Left lobe of liver (tissue), 1 donor: ENCODE results near the gene BRAP. TPM values are rescaled to one million over a fixed set of nuclear protein-coding genes. Genes with fewer than 3 reads are reported as not detected.

Experiments
- total RNA-seq: library from RNA; stranded (reverse); gene quantifications from one replicate; pipeline ENCODE4 v1.2.1, GENCODE V29; 2021
- donor health status: DM: no; HTN: yes; CAD: no.

Gene BRAP
- total RNA-seq, 1 donor from 2014 or later = 7.5 TPM

Other genes with a start within 250 kb of the BRAP start
- 23.2 TPM for gene ATXN2, start 86.6 kb downstream of the BRAP start, total RNA-seq
- gene ACAD10, start 97 bp upstream of the BRAP start, total RNA-seq = 27.3 TPM
- gene ALDH2, start 81.0 kb upstream of the BRAP start, total RNA-seq = 1,121 TPM
- gene MAPKAPK5, start 156.3 kb upstream of the BRAP start, total RNA-seq = 19.3 TPM